Osteocyte (in vitro differentiated cells): ENCODE data around the gene SCN5A. TPM values are rescaled to one million over a fixed set of nuclear protein-coding genes. Genes with fewer than 3 reads are reported as not detected.

Source experiments
- DNase-seq: peaks from one replicate; pipeline ENCODE4 v3.0.0; 2021; ENCODE audit warnings: mixed read lengths; ENCODE audit not compliant: unreplicated experiment; ENCODE audit errors: extremely low spot score
- H3K27ac Mint-ChIP-seq: one replicate; pipeline ENCODE4 v1.8.0; 2021; ENCODE audit warnings: mild to moderate bottlenecking, mixed read lengths; ENCODE audit not compliant: unreplicated experiment
- H3K27me3 Mint-ChIP-seq: one replicate; pipeline ENCODE4 v1.8.0; 2021; ENCODE audit warnings: mixed read lengths; ENCODE audit not compliant: unreplicated experiment
- H3K36me3 Mint-ChIP-seq: one replicate; pipeline ENCODE4 v1.8.0; 2021; ENCODE audit warnings: mixed read lengths; ENCODE audit not compliant: unreplicated experiment
- H3K4me1 Mint-ChIP-seq: one replicate; pipeline ENCODE4 v1.8.0; 2021; ENCODE audit warnings: mixed read lengths; ENCODE audit not compliant: unreplicated experiment
- H3K4me3 Mint-ChIP-seq: one replicate; pipeline ENCODE4 v1.8.0; 2021; ENCODE audit warnings: mild to moderate bottlenecking, moderate library complexity, mixed read lengths; ENCODE audit not compliant: unreplicated experiment
- H3K9me3 Mint-ChIP-seq: one replicate; pipeline ENCODE4 v1.8.0; 2021; ENCODE audit warnings: mixed read lengths; ENCODE audit not compliant: unreplicated experiment
- CTCF ChIP-seq: fragments of 200-600 bp; sonication (generic); IDR thresholded peaks from 2 replicates; pipeline ENCODE4 v1.5.0; 2021; ENCODE audit warnings: antibody characterized with exemption, mild to moderate bottlenecking, moderate library complexity
- total RNA-seq: library from RNA; stranded (reverse); gene quantifications from 2 replicates; pipeline ENCODE4 v1.2.1, GENCODE V29; 2021

SCN5A gene
- total RNA-seq, 1 donor from 2014 or later, result not detected

GRCh38 chr3:38653685-38654537 is 4.4 kb upstream of the SCN5A start:
- DNase-seq, result no peak
- TF ChIP-seq CTCF, result no peak
- Mint-ChIP-seq H3K36me3 (no peaks in the 10 kb centered on the region), H3K4me3 (no peak overlapping the region), H3K27ac (no peak overlapping the region), H3K9me3 (no peaks in the 10 kb centered on the region), H3K4me1 (no peaks in the 10 kb centered on the region), H3K27me3 (peaks cover 42% of the 10 kb centered on the region)

- Mint-ChIP-seq H3K27ac (no peak overlapping the region), H3K27me3 (peaks cover 37% of the 10 kb centered on the region), H3K36me3 (no peaks in the 10 kb centered on the region), H3K4me3 (no peak overlapping the region), H3K4me1 (peaks cover 2% of the 10 kb centered on the region), H3K9me3 (no peaks in the 10 kb centered on the region)
- no peak for DNase-seq
- no peak for TF ChIP-seq CTCF
These were observed 3.4 kb upstream of the SCN5A start for GRCh38 chr3:38652934-38653333.

- no peaks in the 10 kb centered on the region for H3K9me3 Mint-ChIP-seq
- peaks cover 27% of the 10 kb centered on the region for H3K27me3 Mint-ChIP-seq
- no peak for DNase-seq
These were observed 1.8 kb upstream of the SCN5A start for GRCh38 chr3:38651153-38651789.

GRCh38 chr3:38650248-38650951 is 913 bp upstream of the SCN5A start:
- no peaks in the 10 kb centered on the region for H3K9me3 Mint-ChIP-seq
- no peaks in the 10 kb centered on the region for H3K36me3 Mint-ChIP-seq
- H3K4me3 Mint-ChIP-seq, result no peak overlapping the region
- H3K4me1 Mint-ChIP-seq, result peaks cover 2% of the 10 kb centered on the region
- H3K27ac Mint-ChIP-seq, result no peak overlapping the region
- no peak for TF ChIP-seq CTCF
- DNase-seq, result no peak
- H3K27me3 Mint-ChIP-seq, result peaks cover 20% of the 10 kb centered on the region

More at GRCh38 chr3:38651153-38651789, 1.8 kb upstream of the SCN5A start:
- Mint-ChIP-seq H3K4me1 (peaks cover 2% of the 10 kb centered on the region), H3K36me3 (no peaks in the 10 kb centered on the region), H3K27ac (no peak overlapping the region), H3K4me3 (no peak overlapping the region)
- peak; percentile 83 for TF ChIP-seq CTCF
